ENCODE data around the gene LHPP. TPM values are rescaled to one million over a fixed set of nuclear protein-coding genes. Genes with fewer than 3 reads are reported as not detected.
A peak's percentile ranks its signal among the peaks of the same experiment; 100 is the strongest.

Gene LHPP
- total RNA-seq, 1 experiment from 2014 or later = 24.7 TPM

DNA sequence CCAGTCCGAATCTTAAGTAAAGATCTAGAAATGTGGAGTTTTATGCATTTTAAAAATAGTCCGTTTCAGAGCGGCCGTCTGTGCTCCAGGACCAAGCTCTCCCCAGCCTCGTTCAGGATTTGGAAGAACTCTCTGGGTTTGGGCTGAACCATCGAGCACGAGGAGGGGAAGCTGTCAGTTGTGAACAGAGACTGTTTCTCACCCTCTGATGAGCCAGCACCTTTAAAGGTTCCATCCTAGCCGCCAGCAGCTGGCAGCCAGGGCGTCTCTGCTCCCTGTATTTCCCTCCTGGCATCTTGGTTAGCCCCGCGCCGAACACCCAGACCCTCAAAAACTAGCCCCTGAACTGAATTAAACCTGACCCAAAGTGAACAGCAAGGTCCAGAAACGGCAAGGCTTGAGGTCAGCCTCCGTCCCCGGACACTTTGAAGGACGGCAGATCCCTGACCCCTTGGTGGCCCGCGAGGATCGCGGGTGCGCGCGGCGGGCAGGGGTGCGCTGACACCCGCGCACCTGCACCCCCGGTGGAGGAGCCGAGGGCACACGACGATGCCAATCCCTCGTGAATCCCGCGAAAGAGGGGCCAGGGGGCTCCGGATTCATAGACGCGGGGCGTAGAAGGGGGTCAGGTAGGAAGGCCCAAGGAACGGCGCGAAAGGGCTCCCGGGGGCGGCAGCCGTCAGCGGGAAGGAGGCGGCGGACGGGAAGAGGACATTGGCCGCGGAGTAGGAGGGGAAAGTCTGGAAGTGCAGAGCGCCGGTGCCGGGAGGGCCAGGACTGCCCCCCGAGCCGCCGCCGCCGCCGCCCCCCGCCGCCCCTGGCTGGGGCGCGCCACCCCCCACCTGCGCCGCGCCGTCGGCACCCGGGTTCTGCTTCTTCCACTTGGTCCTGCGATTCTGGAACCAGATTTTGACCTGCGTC, 14.5 kb upstream of the LHPP start:
- H3K9me2 ChIP-seq (ENCODE audit: insufficient read depth) = no peaks in the 10 kb centered on the region
- ChIA-PET CTCF (no interaction called here), POLR2A (ENCODE audit: unreplicated experiment) (no interaction called here)
- no peak overlapping the region for H3K4me3 ChIP-seq
- no peak for DNase-seq
- H3K36me3 ChIP-seq (ENCODE audit: low read depth) = no peaks in the 10 kb centered on the region
- H3K79me2 ChIP-seq (ENCODE audit: low read depth) = peaks cover 12% of the 10 kb centered on the region; the same call in 1 of the 2 replicates
- no peak overlapping the region for H3K27ac ChIP-seq
- no peak overlapping the region for H3K4me2 ChIP-seq
- no peaks in the 10 kb centered on the region for H3K9me3 ChIP-seq (ENCODE audit: insufficient read depth, low read depth)
- BruUV-seq (replicated peaks) = no TSS peak
- no peak overlapping the region for H2AFZ ChIP-seq
- intact Hi-C loops (cut with micrococcal nuclease; ENCODE audit: unreplicated experiment) = no loop called here
- TF ChIP-seq, protein P1, sequence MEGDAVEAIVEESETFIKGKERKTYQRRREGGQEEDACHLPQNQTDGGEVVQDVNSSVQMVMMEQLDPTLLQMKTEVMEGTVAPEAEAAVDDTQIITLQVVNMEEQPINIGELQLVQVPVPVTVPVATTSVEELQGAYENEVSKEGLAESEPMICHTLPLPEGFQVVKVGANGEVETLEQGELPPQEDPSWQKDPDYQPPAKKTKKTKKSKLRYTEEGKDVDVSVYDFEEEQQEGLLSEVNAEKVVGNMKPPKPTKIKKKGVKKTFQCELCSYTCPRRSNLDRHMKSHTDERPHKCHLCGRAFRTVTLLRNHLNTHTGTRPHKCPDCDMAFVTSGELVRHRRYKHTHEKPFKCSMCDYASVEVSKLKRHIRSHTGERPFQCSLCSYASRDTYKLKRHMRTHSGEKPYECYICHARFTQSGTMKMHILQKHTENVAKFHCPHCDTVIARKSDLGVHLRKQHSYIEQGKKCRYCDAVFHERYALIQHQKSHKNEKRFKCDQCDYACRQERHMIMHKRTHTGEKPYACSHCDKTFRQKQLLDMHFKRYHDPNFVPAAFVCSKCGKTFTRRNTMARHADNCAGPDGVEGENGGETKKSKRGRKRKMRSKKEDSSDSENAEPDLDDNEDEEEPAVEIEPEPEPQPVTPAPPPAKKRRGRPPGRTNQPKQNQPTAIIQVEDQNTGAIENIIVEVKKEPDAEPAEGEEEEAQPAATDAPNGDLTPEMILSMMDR (conservative IDR thresholded peaks at IDR 0.05) = no peak
- TF ChIP-seq EZH2 (IDR thresholded peaks at IDR 0.05; ENCODE audit: low read depth) = no peak
- peaks cover 1% of the 10 kb centered on the region; the same call in 1 of the 2 replicates for H3F3A ChIP-seq (ENCODE audit: insufficient read depth, low read depth)
- peaks cover 13% of the 10 kb centered on the region; the same call in 1 of the 2 replicates for H3K4me1 ChIP-seq (replicated peaks; ENCODE audit: insufficient read depth)
- no peaks in the 10 kb centered on the region for H3K27me3 ChIP-seq (ENCODE audit: insufficient read depth, low read depth)
- H4K20me1 ChIP-seq (ENCODE audit: insufficient read depth) = no peaks in the 10 kb centered on the region

DNA sequence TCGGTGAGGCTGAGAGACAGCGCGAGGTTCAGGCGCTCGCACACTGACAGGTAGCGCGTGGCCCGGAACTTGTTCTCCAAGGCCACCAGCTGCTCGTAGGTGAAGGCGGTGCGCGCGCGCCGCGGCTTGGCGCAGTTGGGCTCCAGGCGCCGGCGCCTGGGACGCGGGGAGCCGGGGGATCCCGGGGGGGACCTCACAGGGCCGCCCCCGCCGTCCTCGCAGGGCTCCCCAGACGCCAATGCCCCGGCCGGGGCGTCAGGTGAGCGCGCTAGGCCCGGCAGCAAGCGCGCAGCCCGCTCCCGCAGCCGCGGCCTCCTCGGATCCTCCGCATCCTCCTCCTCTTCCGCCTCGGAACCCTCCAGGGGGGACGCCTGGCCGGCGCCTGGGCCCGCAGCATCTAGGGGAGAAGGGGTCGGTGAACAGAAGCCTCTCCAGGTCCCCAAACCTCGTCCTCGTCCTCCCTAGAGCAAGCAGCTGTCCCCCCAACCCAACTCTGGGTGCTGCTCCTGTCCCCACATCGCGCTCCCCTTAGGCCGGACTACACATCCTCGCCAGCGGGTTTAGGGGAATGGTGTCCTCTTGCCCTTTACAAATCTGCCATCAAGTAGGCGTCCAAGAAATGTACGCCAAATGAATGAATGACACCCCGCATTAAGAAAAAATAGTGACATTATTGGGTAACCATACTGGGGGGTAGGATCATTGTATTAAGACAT, 13.7 kb upstream of the LHPP start:
- Histone ChIP-seq H3K36me3 (ENCODE audit: low read depth) (no peaks in the 10 kb centered on the region), H3K27me3 (ENCODE audit: insufficient read depth, low read depth) (no peaks in the 10 kb centered on the region), H3K4me1 (replicated peaks; ENCODE audit: insufficient read depth) (peaks cover 13% of the 10 kb centered on the region; the same call in 1 of the 2 replicates), H3K27ac (no peak overlapping the region), H3K4me3 (peak overlapping the region; percentile 59), H3K79me2 (ENCODE audit: low read depth) (peaks cover 12% of the 10 kb centered on the region; the same call in 1 of the 2 replicates), H2AFZ (no peak overlapping the region), H3K9me2 (ENCODE audit: insufficient read depth) (no peaks in the 10 kb centered on the region), H4K20me1 (ENCODE audit: insufficient read depth) (no peaks in the 10 kb centered on the region), H3F3A (ENCODE audit: insufficient read depth, low read depth) (no peaks in the 10 kb centered on the region), H3K4me2 (peak overlapping the region; percentile 70), H3K9me3 (ENCODE audit: insufficient read depth, low read depth) (no peaks in the 10 kb centered on the region)
- intact Hi-C loops (cut with micrococcal nuclease; ENCODE audit: unreplicated experiment) = no loop called here
- POLR2A ChIA-PET (ENCODE audit: unreplicated experiment) = no interaction called here
- no peak for TF ChIP-seq EZH2 (IDR thresholded peaks at IDR 0.05; ENCODE audit: low read depth)
- TF ChIP-seq, protein P1 (conservative IDR thresholded peaks at IDR 0.05) = no peak
- CTCF ChIA-PET = no interaction called here
- no TSS peak for BruUV-seq (replicated peaks)
- no peak for DNase-seq

DNA sequence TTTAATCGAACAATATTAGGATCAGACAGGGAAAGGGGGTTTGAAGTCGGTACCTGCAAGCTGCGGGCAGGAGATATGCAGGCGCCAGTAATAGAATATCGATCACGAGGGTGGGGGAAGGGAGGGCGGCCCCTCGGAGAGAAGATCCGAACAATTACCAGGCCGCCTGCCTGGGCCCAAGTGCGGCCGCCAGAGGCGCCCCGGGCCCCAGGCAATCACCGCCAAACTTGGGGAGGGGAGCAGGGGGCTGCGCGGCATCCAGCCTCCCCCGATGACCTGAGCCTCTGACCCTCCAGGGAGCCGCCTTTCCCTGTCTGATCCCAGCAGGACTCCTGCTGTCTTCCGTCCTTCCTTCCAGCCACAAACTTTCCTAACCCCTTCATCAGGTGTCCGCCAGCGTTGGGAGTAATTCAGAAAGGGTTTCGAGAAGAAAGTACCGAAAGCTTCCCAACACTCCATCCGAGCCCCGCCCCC, 12.9 kb upstream of the LHPP start:
- Histone ChIP-seq H2AFZ (no peak overlapping the region), H3K79me2 (ENCODE audit: low read depth) (peaks cover 12% of the 10 kb centered on the region; the same call in 1 of the 2 replicates), H3K9me3 (ENCODE audit: insufficient read depth, low read depth) (no peaks in the 10 kb centered on the region), H3K4me1 (replicated peaks; ENCODE audit: insufficient read depth) (peaks cover 13% of the 10 kb centered on the region; the same call in 1 of the 2 replicates), H3F3A (ENCODE audit: insufficient read depth, low read depth) (no peaks in the 10 kb centered on the region), H3K36me3 (ENCODE audit: low read depth) (no peaks in the 10 kb centered on the region), H3K9me2 (ENCODE audit: insufficient read depth) (no peaks in the 10 kb centered on the region), H3K27me3 (ENCODE audit: insufficient read depth, low read depth) (no peaks in the 10 kb centered on the region), H3K4me2 (peak overlapping the region; percentile 70), H3K4me3 (peak overlapping the region; percentile 59), H4K20me1 (ENCODE audit: insufficient read depth) (no peaks in the 10 kb centered on the region), H3K27ac (0 out of 2 replicates have a peak overlapping the region, but pooled peaks have one; percentile 6)
- POLR2A ChIA-PET (ENCODE audit: unreplicated experiment) = no interaction called here
- intact Hi-C loops (cut with micrococcal nuclease; ENCODE audit: unreplicated experiment) = no loop called here
- TSS peak; percentile 37 for BruUV-seq (replicated peaks)
- DNase-seq = no peak
- TF ChIP-seq, protein P1 (conservative IDR thresholded peaks at IDR 0.05) = no peak
- no peak for TF ChIP-seq EZH2 (IDR thresholded peaks at IDR 0.05; ENCODE audit: low read depth)
- CTCF ChIA-PET = no interaction called here
